Stimulated activated CD8-positive, alpha-beta memory T cell treated with anti-CD3 and anti-CD28 coated beads, Interleukin-7, amount 100 ng/mL, for 48 hours (primary cell): Measurements from ENCODE around the gene FAM53A.
"Not testable (repeated sequence)": the region's sequence is repeated elsewhere in the genome, so short reads cannot be mapped to it uniquely, and the experiment has no call there.

ENCODE experiments used
- DNase-seq, 2 donors: peaks; one replicate each; pipeline ENCODE4 v3.0.0-alpha.2; 2020; ENCODE audit warnings: low read depth in 1 of 2; ENCODE audit errors: extremely low read depth in 1 of 2

The FAM53A gene

DNA sequence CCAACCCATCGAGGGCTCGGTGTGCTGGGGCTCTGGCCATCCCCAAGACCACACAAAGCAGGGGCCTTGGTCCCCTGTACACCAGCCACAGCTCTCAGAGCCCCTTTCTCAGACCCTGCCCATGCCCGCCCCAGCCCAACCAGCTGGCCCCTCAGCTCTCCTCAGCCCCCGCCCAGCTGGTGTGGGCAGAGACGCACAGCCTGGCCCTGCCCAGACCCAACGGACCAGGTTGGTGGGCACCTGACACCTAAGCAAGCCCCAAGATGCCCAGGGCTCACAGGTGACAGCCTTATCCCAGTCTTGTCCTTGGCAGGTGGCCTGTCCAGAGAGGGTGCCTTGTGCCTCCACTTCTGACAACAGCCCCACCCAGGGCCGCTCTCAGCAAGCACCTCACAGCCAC, 42.4 kb downstream of the FAM53A start:
- DNase-seq = no peak

DNA sequence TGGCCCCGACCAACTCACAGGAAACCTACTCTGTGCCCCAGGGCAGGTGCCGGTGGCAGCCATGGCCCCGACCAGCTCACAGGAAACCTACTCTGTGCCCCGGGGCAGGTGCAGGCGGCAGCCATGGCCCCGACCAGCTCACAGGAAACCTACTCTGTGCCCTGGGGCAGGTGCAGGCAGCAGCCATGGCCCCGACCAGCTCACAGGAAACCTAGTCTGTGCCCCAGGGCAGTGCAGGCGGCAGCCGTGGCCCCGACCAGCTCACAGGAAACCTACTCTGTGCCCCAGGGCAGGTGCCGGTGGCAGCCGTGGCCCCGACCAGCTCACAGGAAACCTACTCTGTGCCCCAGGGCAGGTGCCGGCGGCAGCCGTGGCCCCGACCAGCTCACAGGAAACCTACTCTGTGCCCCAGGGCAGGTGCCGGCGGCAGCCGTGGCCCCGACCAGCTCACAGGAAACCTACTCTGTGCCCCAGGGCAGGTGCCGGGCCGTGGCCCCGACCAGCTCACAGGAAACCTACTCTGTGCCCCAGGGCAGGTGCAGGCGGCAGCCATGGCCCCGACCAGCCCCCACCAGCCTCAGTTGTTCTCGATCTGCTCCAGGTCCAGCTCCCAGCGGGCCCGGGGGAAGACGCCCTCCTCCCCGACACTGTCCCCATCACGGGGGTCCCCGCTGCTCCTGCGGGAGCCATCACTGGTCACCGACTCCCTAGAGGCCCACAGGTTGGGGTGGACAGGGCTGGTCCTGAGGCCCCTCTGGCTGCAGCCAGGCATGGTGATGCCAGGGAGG, 43.2 kb downstream of the FAM53A start:
- DNase-seq = not testable (repeated sequence)

DNA sequence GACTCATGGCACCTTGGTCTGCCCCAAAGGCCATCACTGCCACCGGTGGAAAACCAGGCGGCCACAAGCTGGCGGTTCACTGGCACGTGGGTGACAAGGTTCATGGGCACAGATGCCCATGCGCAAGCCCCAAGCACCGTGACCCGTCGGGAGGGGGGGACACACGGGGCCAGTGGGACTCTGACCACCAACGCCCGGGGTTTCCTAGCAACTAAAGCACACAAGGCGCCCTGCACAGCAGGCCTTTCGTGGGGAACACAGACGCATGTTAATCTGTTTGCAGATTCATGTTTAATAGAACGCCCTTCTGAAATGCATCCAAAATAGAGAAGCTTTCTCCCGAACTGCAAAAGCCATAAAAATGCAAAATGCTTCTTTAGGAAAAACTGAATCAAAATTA, 43.9 kb downstream of the FAM53A start:
- no peak for DNase-seq

DNA sequence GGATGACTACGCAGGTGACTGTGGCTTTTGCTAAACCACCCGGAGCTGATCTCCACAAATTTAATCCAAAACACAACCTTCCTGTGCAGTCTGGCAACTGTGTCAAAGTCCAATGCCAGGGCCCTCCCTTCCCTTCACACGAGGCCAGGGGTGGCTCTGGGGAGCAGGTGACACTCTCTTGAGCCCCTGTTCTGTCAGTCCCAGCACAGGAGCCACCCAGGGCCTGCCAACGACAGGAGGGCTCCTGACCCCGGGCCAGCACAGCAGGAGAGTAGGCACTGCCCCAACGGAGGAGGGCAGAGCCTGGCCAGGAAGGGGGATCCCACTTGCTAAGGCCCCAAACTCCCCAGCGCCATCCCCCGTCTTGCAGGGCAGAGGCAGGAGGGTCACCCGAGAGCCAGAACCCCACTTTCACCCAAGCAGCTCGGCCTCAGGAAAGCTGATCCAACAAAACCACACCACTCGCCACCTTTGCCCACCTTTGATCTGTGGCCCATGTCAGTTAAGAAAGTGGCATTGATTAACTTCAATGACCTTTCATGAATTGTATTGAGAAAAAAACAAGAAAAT, 44.7 kb downstream of the FAM53A start:
- DNase-seq = no peak

DNA sequence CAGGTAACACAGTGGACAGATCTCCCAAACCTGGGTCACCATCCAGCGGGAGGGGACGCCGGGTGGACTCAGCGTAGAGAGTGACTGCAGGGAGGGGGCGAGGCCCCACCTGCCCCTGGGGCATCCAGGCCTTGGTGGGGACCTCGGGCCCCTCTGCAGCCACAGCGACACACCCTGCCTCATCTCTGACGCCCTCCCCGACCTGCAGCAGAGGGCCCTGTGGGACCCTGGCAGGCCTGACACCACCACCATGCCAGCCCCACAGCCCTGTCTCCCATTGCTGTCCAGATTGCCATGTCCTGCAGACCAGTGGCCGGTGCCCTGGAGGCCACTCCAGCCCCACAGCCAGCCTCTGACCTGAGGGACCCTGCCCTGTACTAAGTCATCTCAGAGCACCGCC, 45.2 kb downstream of the FAM53A start:
- no peak for DNase-seq

DNA sequence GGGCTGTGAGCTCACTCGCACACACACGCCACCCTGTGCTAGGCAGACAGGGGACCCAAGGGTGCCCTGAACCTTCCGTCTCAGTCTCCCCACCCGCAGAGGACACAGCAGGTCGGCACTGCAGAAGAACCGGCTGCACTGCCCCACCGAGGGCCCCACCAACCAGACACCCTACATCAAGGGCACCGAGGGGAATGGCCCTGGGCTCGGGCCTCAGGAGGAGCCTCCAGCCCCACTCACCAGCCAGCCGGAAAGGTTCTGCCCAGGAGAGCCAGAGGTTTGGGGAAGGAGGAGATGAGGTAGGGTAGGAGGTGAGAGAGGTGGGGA, 45.9 kb downstream of the FAM53A start:
- DNase-seq = no peak

GRCh38 chr4:1637580-1638271, 46.4 kb downstream of the FAM53A start:
- no peak for DNase-seq

DNA sequence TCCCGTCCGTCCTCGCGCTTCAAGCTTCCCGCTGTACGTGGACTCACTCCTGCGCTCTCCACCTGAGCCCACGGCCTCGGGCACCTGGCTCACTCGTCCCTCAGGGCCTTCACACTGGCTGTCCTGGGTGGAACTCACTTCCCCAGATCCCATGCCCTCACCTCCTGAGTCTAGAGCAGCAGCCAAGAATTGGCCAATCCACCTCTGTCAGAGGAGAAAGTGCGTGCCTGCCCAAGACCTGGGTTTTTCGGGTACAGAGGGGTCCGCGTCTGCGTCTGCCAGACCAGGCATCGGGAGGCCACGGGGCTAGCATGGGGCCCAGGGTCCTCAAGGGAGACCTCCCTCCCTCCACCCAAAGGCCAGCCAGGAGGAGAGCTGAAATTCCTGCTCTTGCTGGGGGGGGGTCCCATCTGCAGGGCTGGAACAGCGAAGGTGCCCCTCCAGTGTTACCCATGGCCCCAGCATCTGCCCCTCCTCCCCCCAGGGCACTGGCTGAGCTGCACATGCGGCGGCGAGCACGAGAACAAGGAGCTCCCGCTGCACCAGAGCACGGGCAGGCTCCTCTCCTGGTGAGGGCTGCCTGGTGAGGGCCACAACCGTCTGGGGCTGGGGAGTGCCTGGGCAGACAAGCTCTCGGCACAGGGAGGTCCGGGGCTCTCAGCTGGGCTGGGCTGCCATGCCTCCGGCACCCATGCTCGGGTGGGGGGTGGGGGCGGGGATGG, 47.5 kb downstream of the FAM53A start:
- no peak for DNase-seq

DNA sequence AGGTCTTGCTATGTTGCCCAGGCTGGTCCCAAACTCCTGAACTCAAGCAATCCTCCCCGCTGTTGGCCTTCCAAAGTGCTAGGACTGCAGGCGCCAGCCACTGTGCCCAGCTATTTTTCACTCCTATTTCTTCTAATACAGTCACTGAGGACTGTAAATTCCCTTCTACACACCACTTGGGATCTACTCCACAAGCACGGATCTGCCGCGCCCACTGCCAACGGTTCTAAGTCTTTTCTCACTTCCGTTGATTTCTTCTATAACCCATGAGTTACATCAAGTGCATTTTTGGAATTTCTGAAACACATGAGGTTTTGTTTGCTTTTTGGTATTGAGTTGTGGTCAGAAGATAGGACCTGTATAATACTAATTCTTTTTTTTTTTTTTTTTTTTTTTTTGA, 48.6 kb downstream of the FAM53A start:
- DNase-seq = no peak

DNA sequence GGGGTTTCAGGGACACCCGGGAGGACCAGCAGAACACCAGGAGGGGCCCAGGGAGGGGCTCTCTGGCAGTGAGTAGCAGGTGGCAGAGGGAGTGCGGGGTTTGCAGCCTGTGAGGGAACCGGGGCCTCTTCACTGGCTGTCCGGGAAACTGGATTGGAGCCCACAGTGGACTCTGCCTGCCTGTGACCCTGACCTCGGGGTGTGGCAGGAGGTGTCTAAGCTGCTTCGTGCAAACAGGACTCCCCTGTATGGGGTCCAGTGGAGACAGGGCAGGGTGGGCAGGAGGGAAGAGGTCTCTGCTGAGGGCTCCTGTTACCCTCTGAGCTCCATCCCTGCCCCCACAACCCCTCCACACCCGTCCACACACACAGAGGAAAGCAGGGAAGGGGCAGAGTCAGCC, 50.1 kb downstream of the FAM53A start:
- no peak for DNase-seq

DNA sequence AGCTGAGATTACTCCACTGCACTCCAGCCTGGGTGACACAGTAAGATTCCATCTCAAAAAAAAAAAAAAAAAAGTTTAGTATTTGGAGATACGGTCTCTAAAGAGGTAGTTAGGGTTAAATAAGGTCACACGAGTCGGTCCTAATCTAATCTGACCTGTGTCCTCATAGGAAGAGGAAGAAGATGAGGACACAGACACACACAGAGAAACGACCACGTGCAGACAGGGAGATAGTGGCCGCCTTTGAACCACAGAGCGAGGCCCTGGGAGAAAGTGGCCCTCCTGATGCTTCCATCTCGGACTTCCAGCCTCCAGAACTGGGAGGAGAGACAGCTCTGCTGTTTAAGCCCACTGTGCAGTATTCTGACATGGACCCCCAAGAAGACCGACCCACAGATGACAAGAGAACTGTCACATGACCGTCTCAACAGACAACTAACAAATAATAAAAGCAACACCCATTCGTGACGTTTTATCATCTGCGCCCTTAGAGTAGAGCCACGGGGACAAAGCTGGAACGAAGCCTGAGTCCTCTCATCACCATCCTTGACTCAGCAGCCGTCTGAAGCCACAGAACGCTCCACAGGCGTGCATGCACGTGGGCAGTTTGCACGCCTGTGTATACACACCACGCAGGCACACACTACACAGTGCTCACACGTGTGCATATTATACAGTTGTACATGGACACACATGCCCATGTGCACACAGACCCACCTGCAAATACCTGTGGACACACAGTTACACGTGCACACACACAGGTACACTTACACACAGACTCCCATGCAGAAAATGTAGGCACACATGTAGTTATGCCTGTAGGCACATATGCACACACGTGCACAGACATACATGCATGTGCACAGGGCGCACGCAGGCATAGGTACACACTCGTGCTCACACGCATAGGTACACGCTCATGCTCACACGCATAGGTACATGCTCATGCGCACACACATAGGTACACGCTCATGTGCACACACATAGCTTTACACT, 51.7 kb downstream of the FAM53A start:
- DNase-seq = no peak

GRCh38 chr4:1631136-1631535, 53.0 kb downstream of the FAM53A start:
- no peak for DNase-seq

DNA sequence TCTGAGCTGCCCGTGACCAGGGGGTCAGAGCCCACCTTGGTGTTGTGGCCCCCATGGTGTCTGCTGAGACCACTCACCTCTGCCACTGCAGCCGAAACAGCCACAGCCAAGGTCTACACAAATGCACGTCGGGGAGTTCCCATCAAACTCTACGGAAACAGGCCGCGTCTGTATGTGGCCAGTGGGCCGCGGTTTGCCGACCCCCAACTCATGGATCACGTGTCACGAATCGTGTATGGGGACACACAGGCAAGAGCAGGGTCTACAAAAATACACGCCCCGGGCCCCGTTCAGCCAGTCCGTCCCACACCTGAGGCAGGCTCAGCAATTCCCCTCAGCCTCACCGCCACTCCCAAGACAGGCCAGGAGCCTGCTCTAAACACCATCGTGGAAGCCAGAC, 53.8 kb downstream of the FAM53A start:
- DNase-seq = no peak

GRCh38 chr4:1629699-1630083, 54.4 kb downstream of the FAM53A start:
- no peak for DNase-seq

GRCh38 chr4:1628892-1629698, 55.0 kb downstream of the FAM53A start:
- DNase-seq = peak; percentile 25 to 26

DNA sequence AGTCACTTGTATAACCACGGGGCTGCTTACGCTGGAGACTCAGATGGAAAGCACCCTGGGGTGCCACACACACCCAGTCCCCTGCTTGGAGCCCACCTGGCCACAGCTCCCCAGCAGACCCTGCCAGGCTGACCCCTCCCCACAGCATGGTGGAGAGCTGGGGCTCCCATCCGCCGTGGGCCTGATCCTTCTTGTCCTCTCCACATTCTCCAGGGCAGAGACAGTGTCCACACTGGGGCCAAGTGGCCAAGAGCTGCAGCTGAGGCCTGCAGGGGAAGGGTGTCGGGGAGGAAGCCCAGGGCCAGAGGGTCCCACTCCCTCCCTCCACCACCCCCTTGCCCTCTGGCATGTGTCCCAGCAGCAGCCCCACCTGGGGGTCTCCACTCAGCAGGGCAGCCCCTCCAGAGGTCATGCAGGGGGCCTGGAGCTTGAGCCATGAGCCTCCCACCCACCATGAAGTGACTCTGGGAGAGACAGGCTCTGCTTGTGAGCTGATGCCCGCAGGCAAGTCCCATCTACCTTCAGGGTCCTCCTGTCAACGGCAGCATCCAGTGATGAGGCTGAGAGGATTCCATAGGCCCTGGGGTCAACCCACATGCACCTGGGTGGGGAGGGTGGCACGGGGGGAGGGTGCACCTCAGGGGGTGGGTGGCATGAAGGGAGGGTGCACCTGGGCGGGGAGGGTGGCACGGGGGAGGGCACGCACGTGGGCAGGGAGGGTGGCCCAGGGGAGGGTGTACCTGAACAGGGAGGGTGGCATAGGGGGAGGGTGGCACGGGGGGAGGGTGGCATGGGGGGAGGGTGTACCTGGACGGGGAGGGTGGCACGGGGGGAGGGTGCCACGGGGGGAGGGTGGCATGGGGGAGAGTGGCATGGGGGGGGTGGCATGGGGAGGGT, 56.4 kb downstream of the FAM53A start:
- DNase-seq = no peak

GRCh38 chr4:1626941-1627340, 57.2 kb downstream of the FAM53A start:
- DNase-seq = no peak

DNA sequence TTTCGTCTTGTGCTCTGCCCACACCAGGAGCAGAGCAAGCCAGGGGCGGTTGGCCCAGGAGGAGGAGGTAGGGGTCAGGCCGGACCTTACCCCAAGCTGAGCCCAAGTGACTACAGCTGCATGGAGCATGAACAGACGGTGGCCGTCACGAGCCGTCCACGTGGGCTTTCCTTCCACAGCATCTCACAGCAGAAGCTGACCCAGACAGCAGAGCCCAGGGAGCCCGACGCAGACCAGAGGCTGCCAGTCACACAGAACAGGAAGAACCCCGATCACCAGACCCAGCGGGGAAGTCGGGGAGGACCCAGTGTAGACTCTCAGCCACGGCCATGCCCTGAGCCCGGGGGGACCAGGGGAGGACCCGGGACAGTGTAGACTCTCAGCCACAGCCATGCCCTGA, 58.0 kb downstream of the FAM53A start:
- DNase-seq = no peak
